Hematopoietic multipotent progenitor cell (in vitro differentiated cells): ENCODE data around the gene GRM7. TPM values are rescaled to one million over a fixed set of nuclear protein-coding genes. Genes with fewer than 3 reads are reported as not detected.

Source experiments
- DNase-seq, 3 donors: peaks; one replicate each; pipeline ENCODE4 v3.0.0-alpha.2; 2011 to 2015; ENCODE audit warnings: low read depth in 2 of 3, low spot score in 2 of 3
- total RNA-seq: library from RNA; depleted of rRNA; stranded (reverse); fragments of >200 nt; gene quantifications from one replicate; pipeline ENCODE4 v1.2.3, GENCODE V29; 2012

The GRM7 gene
- total RNA-seq, 1 donor: under 0.01 TPM

DNA sequence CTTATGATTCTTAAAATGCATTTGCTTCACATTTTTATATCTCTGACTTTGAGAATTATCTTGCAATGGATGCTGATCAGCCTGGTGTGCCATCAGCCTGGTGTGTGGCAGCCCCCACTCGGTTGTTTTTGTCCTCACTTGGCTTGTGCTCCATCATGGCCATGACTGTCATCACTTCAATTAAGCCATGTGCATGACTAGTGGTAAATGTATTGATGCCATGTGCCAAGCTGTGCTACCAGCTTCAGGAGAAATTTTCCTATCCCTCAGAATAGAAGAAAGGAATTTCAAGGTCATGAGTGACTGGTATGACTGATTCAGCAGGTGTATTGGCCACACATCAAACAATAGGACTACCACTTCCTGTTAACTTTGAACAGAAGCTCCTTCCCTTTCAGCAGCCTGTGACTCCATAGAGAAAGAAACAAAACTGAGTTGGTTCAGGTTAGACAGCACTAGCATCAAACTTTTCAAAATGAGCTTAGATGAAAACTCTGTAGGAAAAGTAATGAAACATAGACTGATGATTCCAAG, 251.7 kb downstream of the GRM7 start:
- DNase-seq: no peak

DNA sequence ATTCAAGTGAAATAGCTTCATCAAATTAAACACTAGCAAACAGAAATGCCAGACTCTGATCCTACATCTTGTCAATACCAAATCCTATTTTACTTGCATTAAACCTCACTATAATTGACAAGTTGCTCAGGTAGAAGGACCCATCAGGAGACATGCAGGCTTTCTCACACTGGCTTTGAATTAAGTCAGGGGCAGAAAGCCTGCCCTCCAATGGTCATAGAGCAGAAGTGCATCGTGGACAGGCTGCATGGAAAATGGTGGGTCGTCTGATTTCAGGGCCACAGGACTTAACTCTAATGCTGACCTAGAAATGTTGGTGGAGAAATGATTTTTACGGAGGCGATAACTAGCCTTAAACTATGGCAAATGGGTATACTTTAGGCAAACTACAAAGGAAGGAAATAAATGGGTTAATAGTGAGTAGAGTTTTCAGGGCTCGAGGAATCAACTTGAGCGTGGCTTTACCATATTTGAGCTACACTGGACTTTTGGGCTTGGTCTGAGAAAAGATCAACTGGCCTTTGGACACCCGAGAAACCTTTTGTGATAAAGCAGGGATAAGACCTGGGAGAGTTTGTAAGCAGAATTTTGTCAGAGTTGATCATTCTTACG, 283.9 kb downstream of the GRM7 start:
- peak in 2 of 3 donors; percentile 6 to 28 for DNase-seq

DNA sequence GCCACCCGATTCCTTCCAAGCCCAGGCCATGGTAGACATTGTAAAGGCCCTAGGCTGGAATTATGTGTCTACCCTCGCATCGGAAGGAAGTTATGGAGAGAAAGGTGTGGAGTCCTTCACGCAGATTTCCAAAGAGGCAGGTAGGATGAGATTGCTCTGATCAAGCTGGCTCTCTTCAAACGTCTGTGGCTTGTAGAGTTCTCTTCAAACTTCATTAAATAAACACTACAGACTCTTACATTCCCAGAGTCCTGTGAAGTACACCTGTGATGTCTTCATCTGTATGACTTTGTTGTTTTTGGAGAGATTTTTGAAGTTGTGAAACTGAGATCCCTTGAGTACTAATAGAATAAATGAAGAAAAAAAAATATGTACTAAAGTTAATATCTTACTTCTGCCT, 285.6 kb downstream of the GRM7 start:
- DNase-seq: no peak

DNA sequence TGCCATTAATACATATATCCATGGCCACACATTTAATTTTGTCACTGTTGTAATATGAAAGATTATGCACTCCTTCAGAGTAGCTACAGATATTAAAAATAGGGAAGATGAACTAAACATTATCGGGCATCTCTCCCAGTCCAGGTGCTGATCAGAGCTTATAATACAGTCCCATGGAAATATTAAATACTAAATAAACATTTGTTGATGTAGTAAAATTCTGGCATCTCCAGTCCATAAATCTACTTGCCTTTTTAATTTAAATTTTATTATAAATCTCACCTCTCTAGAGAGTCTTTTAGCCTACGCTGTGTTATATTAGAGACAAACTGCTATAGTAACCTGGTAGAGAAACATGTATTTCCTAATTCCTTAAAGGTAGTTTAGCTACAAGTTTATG, 297.6 kb downstream of the GRM7 start:
- no peak for DNase-seq

DNA sequence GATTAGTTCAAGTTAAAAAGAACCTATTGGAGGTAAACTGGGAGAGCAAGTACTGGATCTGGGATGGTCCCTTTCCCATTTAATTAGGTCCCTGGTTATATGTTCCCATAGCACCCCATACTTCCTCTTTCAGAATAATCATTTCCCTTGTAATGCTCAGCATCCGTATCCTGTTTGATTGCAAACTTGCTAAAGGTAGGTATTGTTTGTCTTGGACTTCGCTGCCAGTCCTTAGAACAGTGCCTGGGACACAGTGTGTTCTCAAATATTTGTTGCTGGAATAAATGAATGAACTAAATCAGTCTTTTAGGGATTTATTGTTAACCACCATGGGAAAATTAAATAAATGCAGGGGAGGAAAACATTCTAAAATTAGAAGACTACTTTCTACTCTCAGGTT, 299.8 kb downstream of the GRM7 start:
- DNase-seq: no peak

DNA sequence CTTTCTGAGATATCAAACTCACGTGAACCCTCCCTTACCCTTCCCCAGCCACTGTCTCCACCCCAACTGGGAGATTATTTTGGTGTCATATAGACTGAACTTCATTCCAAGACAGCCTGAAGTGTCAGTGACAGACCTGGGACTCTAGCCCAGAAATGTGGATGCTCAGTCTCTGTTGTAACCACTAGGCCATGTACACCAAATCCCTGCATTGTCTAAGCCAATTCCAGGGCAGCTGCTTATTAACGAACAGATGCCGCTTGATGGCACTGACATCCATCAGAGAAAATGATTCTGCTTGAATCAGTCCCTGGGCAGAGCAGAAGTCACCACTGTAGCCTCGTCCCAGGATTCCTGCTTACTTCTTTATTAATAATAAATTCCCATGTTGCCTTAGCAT, 305.5 kb downstream of the GRM7 start:
- no peak for DNase-seq

DNA sequence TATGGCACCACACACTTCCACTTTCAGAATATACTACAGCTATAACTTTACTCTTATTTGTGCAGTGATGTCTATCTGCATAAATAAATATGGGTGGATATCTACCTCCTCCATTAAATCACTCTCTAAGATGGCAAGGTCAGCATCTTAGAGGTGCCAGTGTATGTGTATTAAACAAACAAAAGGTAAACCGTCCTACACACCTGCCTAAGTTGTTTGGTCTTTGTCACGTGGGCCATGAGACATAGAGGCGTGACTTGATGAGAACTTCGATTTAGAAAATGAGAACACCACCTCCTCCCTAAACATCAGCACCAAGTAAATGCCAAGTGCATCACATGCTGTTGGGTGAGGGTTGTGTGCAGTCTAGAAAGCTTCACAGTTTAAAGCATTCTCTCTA, 310.6 kb downstream of the GRM7 start:
- no peak for DNase-seq

DNA sequence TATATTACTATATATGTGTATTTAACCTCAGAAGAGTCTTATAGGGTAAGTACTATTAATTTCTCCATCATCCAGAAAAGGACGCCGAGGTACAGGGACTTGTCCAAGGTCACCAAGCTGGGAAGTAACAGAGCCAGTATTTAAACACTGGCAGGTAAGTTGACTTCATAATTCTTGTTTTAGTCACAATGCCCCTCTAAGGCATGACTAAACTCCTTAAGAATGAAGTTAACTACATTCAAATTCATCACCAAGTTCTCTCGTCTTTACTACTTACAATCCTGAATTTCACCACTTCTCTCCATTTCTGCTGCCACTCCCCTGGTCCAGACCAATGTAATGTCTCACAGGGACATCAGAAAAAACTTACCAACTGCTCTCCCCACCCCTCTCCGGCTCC, 312.1 kb downstream of the GRM7 start:
- DNase-seq: no peak

DNA sequence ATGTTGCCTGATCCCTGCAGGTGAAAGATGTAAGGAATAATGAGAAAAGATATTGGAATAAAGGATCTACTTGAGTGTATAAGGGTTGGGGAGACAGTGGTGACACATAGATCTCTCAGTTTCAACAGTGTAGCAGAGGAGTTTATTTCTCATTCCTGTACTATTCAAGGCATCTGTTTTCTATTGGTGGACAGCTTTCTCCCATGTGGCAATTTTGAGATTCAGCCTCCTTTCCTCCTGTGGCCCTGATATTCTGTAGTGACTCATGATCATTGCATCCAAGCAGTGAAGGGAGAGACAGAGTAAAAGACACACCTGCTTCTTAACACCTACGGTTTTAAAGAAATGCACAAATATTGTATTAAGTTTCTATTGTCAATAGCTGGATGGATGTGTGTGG, 327.6 kb downstream of the GRM7 start:
- DNase-seq: no peak

DNA sequence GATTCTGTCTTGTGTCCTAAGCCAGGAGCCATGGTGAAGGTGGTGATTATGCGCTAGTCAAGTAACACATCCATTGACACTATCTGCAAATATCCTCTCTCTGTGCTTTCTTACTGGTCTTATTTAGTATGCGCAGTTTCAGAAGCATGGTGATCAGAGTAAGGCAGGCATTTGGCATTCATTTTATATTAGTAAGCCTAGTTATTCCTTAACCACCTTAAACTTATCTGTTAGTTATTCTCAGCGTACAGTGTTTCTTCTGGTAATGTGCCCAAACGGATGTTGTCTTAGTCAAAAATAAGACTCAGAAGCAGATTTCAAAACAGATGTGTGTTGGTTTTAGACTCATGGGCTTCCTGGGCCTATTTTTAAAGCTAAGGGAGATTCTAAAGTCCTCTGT, 329.2 kb downstream of the GRM7 start:
- DNase-seq: no peak

DNA sequence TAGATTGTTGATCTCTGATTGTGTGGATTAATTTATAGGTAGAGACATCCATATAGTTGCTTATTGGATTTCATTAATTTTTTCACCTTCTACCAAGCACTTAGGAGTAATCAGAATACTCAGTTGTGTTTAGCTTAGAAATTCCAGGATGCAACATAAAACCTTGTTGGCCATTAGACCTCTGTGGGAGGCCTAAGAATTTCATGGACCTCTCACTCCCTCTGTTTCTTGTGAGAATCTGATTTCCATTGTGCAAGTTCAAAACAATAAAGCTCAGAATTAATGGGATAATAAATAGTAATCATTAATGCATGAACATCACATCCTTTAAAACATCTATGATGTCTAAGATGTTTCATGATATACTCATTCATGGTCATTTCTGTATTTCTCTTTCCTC, 332.4 kb downstream of the GRM7 start:
- DNase-seq: no peak

DNA sequence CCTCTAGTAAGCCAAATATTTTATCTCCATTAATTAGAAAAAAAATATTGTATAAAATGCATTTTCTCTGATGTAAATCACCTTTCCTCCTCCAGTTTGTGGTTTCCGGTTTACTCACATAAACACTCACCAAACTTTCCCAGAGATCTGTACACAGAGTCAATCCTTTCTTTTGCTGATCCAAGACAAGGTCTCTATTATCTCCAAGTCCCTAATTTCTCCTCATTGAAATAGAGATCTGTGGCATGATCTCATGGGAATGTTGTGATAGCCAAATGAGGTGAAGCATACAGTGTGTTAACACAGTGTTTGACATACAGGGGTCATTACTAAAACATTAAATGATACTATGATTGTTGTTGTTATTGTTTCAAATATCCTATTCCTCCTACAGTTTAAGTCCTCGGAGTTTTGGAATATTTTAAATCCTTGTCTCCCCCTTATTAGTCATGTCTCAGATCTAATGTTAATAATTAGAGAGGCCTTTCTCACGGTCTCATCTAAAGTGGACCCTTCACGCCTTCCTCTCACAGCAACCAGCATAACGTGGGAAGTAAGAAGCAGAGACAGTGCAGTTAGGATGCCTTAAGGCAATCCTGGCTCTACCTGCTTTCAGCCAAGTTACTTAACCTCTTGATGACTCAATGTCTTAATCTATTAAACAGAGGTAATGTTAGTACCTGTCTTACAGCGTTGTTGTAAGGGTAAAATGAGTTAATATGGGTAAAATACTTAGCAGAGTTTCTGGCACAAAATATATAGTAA, 333.3 kb downstream of the GRM7 start:
- DNase-seq: no peak

DNA sequence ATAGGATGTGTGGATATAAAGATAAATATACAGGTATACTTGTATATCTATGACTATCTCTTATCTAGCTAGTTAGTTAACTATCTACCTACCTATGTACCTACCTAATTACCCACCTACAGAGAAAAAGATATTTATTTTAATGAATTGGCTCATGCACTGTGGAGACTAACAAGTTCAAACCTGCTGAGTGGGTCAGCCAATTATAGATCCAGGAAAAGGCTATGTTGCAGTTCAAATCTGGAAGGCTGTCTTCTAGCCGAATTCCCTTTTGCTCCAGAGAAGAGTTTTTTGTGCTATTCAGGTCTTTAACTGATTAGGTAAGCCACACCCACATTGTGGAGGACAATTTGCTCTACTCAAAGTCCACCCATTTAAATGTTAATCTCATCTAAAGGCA, 335.0 kb downstream of the GRM7 start:
- DNase-seq: no peak

DNA sequence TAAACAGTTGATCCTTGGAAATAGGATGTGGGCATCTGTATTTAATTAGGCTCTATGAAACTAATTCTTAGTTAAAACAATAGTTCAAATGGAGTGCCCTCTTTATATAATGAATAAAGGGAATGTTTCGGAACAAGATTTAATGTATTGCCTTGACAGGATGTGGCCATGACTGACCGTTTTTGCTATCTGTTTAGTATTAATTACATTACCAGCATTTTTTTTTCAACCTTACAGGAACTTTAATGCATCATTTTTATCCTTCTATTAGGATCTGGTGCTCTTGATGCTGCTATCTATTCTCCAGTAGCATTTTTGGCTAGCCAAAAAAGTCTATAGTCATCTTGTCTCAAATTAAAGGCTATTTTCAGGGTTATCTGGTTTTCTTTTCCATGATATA, 340.9 kb downstream of the GRM7 start:
- no peak for DNase-seq

DNA sequence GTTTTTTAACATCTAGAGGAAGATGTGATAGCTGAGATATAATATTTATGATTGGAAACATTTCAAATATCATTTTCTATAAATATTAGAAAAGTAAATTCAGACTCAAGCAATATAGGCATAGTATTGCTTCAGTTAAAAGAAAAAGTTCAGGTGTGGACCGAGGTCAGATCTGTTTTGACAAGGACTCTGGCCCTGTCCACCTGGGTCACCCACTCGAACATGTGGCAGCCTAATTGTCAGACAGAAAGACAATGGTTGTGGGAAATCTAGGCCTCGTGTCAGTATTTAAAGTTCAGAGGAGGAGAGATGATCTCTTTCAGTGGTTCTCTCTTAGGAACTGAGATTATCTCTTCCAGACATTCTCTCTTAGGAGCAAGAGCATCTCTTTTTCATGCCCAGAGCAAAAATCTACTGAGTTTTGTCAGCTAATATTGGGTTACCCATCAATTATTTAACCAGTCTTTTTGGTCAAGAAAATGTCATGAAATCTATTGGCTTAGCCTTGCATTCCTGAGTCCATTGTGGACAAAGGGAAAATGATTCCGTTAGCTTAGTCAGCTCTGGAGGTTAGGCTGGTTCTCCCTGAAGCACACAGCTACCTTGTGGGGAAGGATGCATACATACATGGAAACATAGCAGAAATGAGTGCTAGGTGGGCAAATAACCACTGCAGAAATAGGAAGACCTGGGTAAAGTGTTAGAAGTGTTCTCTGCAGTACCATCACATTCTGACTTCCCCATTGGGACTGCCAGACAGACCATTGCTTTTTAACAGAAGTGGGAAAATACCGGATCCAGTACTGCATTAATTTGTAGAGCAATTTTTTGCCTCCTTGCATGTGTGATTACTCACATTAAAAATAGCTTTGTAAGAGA, 343.3 kb downstream of the GRM7 start:
- DNase-seq: no peak

DNA sequence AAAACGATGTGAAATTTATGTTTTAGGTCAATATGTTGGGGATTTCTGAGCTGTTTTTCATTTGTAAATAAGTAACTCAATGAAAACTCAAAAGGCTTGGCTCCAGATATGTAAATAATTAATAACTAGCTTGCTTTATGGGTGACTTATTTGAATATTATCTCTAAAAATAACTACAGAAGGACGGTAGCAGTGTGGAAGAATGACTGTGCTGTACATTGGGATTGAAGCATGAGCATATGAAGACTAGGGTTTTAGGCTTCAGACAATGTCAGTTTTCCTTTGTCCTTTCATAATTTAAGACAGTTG, 343.9 kb downstream of the GRM7 start:
- DNase-seq: no peak

DNA sequence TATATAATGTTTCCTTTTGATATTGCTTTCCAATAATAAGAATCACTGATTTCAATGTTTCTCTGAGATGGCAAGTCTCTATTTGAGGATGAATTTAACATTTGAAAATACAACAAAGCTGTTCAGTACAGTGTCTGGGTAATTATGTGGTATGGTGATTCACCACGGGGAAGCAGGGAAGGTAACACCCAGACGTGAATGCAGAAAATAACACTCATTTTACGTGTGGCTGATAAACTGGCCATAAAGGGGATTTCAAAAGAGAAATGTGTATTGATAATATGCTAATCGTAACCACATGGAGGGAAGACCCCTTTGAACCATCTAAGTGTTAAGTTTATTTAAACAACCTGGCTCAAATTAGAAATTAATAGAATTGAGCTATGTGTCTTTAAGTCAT, 344.6 kb downstream of the GRM7 start:
- peak in 2 of 3 donors; percentile 1 to 7 for DNase-seq

DNA sequence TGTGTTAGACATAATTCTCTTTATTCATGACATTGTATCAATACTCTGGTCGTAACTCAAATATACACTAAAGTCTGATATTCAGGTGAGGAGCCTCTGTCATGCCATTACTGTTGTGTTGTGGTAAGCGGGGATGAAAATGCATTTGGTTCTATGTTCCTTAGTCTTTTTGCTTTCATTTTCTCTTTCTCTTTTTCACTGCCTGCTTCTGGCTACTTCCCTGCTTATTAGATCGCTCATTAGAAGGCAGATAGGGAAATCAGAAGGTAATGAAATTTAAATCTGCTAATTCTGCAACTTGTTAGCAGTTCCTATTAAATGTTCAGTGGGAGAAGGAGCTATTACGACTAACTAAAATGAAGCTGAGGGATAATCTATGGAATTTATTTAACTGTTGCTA, 345.0 kb downstream of the GRM7 start:
- peak in 2 of 3 donors; percentile 18 to 60 for DNase-seq

DNA sequence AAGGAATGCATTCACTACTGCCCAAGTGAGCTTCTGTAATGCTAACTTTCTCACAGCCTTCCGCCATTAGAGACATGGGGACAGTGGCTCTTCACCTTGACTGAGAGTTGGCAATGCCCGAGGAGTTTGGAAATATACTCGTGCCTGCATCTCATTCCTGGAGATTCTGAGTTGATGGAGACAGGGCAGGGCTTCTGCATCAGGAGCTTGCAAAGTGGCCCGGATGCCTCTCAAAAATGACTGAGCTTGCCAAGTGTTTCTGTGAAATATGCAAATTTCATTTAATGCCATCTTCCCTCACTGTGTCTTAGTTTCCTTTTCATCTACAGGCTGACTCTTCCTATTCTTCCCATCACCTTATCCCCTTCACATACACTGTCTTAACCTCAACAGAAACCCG, 346.2 kb downstream of the GRM7 start:
- no peak for DNase-seq

DNA sequence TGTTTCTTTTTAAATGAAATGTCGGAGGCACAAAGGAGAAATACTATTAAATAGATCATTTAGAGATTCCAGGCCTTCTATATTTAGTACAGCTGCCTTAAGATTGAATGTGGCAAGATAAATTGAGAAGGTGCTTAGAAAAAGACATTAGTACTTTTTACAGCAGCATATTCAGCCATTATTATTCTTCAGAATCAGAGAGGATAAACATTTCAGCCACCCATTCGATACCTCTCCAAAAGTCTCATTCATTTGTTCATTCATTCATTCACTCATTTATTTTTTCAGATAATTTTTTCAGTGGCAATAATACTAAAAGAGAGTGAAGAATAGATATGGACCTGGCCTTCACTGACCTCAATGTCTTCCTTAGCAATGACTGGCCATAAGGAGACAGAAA, 347.0 kb downstream of the GRM7 start:
- DNase-seq: no peak

DNA sequence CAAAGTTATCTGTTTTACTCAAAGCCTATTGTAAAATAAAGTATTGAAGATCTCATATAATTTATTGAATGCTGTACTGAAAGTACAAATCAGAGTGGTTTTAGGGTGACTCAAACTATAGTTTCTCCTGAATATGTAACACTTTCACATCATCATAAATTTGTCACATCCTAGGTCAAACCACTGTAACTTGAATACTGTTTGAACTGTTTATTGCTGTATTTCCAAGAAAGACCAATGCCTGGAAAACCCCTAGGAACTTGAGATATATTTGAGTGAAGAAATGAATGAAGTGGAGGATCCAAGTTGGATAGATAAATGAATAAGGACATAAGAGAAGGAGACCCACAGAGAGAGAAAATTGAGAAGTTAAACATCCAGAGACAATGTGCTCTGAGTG, 348.2 kb downstream of the GRM7 start:
- no peak for DNase-seq

DNA sequence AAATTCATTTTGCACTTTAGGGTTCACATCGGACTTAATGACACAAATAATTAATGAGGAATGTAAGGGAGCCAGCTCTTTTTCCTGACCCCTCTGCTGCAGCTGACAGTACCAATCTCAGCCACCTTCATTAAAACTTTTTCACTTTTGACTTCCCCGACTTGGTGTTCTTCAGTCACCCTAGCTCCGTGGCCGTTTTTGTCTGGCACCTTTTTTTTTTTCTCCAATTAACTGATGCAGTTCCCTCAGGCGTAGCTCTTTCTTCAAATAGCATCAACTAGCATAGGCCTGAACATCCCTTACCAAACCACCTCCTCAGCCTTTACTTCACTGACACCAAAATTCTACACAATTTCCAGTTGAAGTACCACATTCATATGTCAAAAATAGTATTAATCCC, 350.8 kb downstream of the GRM7 start:
- DNase-seq: no peak
